Stimulated activated CD4-positive, alpha-beta T cell treated with anti-CD3 and anti-CD28 coated beads, Interleukin-4, amount 100 ng/mL, for 1 hour (primary cell): Measurements from ENCODE around the gene UNKL.

ENCODE experiments used
- DNase-seq: peaks from one replicate; pipeline ENCODE4 v3.0.0-alpha.2; 2020

Gene UNKL

DNA sequence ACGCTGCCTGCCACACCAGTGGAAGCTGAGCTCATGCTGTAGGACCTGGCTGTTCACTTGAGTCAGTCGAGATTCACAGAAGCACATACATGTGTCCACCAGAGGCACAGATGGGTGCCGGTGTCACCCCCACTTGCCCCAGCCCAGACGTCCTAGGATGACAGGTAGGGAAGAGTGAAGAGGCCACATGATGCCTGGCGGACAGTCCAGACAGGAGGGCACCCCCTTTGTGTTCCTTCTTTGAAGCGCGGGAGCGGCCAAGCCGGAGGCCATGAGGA, 96.3 kb downstream of the UNKL start:
- no peak for DNase-seq

DNA sequence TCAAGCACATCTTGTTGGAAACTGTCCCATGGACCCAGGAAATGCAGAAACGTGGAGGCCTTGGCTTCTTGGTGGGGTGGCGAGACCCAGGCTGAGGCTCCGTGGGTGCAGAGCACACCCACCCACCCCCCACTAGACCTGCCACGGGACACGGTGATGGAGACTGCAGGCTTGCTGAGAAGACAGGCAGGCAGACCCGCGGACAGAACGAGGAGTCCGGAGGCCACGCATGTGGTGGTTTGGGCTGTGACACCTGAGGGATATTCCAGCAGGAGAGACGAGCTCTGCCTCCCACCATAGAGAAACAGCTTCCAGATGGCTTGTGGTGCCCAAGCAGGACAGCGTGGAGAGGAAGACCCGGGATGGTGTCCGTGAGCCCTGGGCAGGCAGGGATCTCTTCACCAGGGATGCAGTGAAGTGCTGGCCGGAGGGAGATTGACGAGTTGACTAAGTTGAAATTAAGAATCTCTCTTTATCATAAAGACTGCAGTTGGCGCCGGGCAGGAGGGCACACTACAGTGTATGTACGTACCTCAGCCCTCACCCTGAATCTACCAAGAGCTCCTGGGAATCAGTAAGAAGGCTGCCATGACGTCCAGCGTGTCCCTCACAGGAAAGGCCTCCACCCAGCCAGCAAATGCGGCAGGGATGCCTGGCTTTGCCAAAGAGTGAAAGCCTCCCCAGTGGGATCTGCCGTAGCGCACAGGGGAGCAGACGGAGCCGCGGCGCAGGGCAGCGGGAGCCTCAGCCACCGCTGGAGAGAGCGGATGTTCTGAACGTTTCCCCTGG, 96.8 kb downstream of the UNKL start:
- DNase-seq, result no peak

DNA sequence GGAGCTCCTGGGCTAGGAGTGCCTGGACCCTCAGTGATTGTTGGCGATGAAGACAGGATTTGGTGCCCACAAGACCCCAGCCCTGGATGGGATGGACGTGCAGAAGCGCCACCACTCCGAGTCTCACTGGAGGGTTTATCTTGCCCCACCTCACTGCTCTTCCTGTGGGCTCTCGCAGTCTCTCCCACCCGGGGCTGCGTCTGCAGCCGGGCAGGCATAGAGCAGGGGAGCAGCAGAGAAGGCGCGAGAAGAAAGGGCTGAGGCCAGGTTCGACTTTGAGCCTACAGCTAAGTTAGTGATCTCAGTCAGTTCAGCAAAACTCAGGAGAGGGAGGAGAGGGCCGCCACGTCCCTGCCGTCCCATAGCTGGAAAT, 98.5 kb downstream of the UNKL start:
- no peak for DNase-seq

DNA sequence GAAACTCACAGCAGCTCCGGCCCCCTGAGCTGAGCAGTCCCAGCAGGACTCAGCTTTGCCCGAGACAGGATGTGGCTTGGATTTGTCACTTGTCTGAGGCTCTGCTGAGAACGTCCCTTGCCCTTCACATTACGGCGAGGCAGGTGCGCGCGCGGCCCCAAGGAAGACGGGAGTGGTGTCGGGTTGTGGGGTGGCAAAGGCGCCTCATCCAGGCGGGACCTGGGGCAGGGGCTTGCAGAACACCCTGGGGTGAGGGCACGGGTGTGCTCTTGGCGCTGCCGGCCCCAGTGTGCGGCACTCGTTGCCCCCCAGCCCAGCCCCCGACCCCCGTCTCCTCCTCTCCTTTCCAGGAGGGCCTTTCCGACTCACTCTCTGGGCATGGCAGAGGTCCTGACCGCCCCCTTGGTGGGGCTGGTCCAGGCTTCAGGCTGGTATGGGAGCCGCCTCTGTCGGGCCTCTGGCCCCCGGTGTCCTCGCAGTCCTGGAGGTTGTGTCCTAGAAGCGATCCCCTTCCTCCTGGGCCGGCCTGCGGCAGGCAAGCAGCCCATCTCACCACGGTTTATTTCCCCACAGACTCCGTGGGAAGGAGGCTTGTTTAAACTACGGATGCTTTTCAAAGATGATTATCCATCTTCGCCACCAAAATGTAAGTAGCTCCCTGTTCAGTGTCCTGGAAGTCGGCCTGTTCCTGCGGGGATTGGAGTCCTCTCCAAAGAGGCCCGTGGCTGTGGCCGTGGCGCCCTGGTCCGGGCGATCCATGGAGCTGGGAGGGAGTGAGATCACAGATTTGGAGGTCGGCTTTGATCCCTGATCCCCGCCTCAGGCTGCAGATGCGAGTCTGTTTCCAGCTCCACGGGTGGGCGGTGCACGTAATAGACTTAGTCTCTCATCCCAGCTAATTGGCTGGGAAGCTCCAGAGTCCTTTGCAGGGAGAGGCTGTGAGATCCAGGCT, 99.1 kb downstream of the UNKL start:
- no peak for DNase-seq

DNA sequence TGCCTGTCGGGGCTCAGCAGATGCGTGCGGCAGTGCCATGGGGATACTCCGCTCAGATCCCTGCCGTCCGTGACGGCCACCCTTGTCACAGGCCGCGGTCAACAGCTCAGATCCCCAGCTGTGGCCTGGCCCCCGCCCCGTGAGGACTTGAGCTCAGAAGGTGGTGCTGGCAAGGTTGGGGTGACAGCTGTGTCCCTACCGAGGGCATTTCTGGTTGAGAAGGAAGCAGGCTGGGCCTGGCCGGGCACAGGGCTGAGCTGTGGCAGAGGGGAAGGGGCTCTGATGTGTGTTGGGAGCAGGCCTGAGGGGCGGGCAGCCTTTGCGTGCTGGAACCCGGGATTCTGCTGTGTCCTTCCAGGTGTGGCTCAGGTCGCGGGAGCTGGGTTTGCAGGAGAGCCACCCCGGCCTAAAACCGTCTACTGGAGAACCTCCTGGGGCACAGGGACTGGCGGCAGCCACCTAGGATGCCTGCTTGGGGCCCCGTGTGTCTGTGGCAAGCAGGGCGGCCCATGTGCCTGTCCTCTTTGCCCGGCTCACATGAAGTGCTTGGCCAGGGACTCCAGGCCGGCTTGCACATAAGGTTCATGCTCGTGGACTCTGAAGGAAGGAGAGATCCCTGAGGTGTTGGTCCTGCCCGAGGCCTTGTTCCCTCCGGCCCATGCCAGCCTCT, 100.0 kb downstream of the UNKL start:
- no peak for DNase-seq

DNA sequence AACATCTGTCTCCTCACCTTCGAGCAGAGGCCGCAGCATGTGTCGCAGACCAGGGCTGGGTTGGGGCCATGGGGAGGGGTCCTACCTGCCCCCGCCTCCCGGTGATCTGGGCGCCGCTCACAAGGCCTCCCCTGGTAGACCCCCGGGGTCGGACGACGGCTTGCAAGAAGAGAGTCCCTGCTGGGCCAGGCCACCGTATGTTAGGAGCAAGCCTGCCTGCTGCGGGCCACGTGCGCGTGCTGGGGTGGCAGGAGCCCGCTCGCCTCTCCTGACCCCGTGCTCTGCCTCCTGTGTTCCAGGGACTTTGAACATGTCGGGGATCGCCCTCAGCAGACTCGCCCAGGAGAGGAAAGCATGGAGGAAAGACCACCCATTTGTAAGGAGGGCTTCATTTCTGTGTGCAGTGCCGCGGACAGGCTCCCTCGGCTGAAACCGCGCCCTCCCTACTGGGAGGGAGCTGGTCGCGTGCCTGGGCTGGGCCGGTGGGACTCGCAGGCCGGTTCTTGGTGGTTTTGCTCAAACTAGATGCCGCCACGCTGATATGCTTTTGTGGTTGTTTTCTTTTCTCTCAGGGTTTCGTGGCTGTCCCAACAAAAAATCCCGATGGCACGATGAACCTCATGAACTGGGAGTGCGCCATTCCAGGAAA, 100.7 kb downstream of the UNKL start:
- no peak for DNase-seq
